OCI-LY7 (cell line): ENCODE data around the gene QPCTL. TPM values are rescaled to one million over a fixed set of nuclear protein-coding genes. Genes with fewer than 3 reads are reported as not detected.

Source experiments
- BruUV-seq: library from RNA; stranded (reverse); fragments of 400-500 nt; replicated peaks from 2 replicates; lab custom pipeline; 2021; lab: Mats Ljungman, UMichigan
- CTCF ChIA-PET: fragments of 300-600 bp; sonication (Branson Sonifier 250); formaldehyde crosslinking; loops from one replicate; lab custom pipeline; 2022; ENCODE audit warnings: antibody characterized with exemption; ENCODE audit not compliant: unreplicated experiment; lab: Charles Lee
- POLR2A ChIA-PET: fragments of 300-600 bp; sonication (Branson Sonifier 250); formaldehyde crosslinking; loops from one replicate; lab custom pipeline; 2022; ENCODE audit warnings: antibody characterized with exemption; lab: Charles Lee
- DNase-seq: peaks from one replicate; pipeline ENCODE4 v3.0.0-alpha.2; 2015; ENCODE audit warnings: low spot score
- H2AFZ ChIP-seq: fragments of 200-600 bp; sonication (generic), shearing (Covaris generic); 2 replicates; pipeline ENCODE4 v1.6.1; 2014; ENCODE audit warnings: mild to moderate bottlenecking, antibody characterized with exemption, low read length, moderate library complexity
- H3K27ac ChIP-seq: fragments of 200-600 bp; sonication (generic); 2 replicates; pipeline ENCODE4 v1.5.1; 2014; ENCODE audit warnings: mixed run types, low read depth, mild to moderate bottlenecking, moderate library complexity, low read length, inconsistent platforms; ENCODE audit not compliant: poor library complexity, severe bottlenecking
- H3K36me3 ChIP-seq: fragments of 200-600 bp; sonication (generic); 2 replicates; pipeline ENCODE4 v1.6.1; 2014; ENCODE audit warnings: mild to moderate bottlenecking, antibody characterized with exemption, low read length, moderate library complexity, mixed read lengths; ENCODE audit not compliant: insufficient read depth
- H3K4me1 ChIP-seq: fragments of 200-600 bp; sonication (generic); 2 replicates; pipeline ENCODE4 v1.5.1; 2014; ENCODE audit warnings: mild to moderate bottlenecking, low read length; ENCODE audit not compliant: insufficient read depth, poor library complexity, severe bottlenecking
- H3K4me2 ChIP-seq: fragments of 200-600 bp; sonication (generic); 2 replicates; pipeline ENCODE4 v1.6.1; 2014; ENCODE audit warnings: mild to moderate bottlenecking, low read length
- H3K4me3 ChIP-seq: fragments of 200-600 bp; sonication (generic); 2 replicates; pipeline ENCODE4 v1.5.1; 2014; ENCODE audit warnings: mild to moderate bottlenecking, low read depth, low read length; ENCODE audit not compliant: poor library complexity, severe bottlenecking
- H3K79me2 ChIP-seq: fragments of 200-600 bp; sonication (generic); 2 replicates; pipeline ENCODE4 v1.6.1; 2016; ENCODE audit warnings: low read depth, mild to moderate bottlenecking, low read length, moderate library complexity, mixed read lengths; ENCODE audit not compliant: insufficient read depth
- H3K9me2 ChIP-seq: fragments of 200-600 bp; sonication (generic); 2 replicates; pipeline ENCODE4 v1.6.1; 2016; ENCODE audit warnings: mild to moderate bottlenecking, low read length, mixed read lengths; ENCODE audit not compliant: insufficient read depth
- H3K9me3 ChIP-seq: fragments of 200-600 bp; sonication (generic); 2 replicates; pipeline ENCODE4 v1.6.1; 2014; ENCODE audit warnings: mild to moderate bottlenecking, mixed run types, low read length, mixed read lengths
- H4K20me1 ChIP-seq: fragments of 200-600 bp; sonication (generic); 2 replicates; pipeline ENCODE4 v1.6.1; 2014; ENCODE audit warnings: mild to moderate bottlenecking, antibody characterized with exemption, low read length, moderate library complexity, mixed read lengths; ENCODE audit not compliant: insufficient read depth
- EZH2phosphoT487 ChIP-seq: fragments of 200-600 bp; sonication (generic); IDR thresholded peaks from 2 replicates; pipeline ENCODE4 v1.6.1; 2018; ENCODE audit warnings: low read depth, borderline replicate concordance, mild to moderate bottlenecking, mixed run types, antibody characterized with exemption, low read length, moderate library complexity, mixed read lengths
- intact Hi-C: fragments of 100-400 bp; cut with micrococcal nuclease; formaldehyde crosslinking; loops from one replicate; pipeline ENCODE4 v1.10.0; 2022; ENCODE audit not compliant: unreplicated experiment
- total RNA-seq, 2 experiments: library from RNA; depleted of rRNA in 1 of 2; stranded (reverse); fragments of >200 nt in 1 of 2; shearing (Covaris generic) in 1 of 2; gene quantifications; 2 replicates each; pipeline ENCODE4 v1.2.3, GENCODE V29; 2014 to 2022
- TF ChIP-seq, protein P1 (sequence below): fragments of 200-600 bp; sonication (generic); conservative IDR thresholded peaks from 2 replicates; pipeline ENCODE4 v1.5.1; 2014; ENCODE audit warnings: mild to moderate bottlenecking, antibody characterized with exemption, low read length, moderate library complexity, mixed read lengths

The QPCTL gene
- total RNA-seq, 2 experiments from 2014 or later = 24.8 to 26.3 TPM

DNA sequence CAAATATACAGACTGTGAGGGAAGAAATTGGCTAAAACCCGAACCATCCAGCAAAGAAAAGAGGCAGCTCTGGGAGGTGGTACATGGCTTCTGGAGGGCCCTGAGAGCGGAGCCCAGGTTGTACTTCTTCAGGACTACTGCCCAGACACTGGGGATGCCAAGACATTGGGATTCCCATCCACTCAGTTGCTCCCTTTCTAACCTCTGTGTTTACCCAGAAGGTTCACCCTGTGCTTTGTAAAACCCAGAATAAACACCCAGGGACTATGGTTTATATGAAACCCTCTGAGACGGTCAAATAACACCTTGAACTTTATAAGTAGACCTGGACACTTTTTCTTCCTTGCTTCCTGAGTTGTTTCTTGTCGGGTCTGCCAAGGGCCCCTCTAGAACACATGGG, 50.5 kb downstream of the QPCTL start:
- no peak overlapping the region for H3K4me2 ChIP-seq
- no peak overlapping the region for H2AFZ ChIP-seq
- no TSS peak for BruUV-seq
- DNase-seq = no peak
- H3K9me2 ChIP-seq = no peaks in the 10 kb centered on the region
- no peaks in the 10 kb centered on the region for H3K4me1 ChIP-seq
- no peaks in the 10 kb centered on the region for H4K20me1 ChIP-seq
- intact Hi-C loops = no loop called here
- no peak overlapping the region for H3K27ac ChIP-seq
- no peak overlapping the region for H3K4me3 ChIP-seq
- H3K9me3 ChIP-seq = no peaks in the 10 kb centered on the region
- no peaks in the 10 kb centered on the region for H3K36me3 ChIP-seq
- TF ChIP-seq, protein P1, sequence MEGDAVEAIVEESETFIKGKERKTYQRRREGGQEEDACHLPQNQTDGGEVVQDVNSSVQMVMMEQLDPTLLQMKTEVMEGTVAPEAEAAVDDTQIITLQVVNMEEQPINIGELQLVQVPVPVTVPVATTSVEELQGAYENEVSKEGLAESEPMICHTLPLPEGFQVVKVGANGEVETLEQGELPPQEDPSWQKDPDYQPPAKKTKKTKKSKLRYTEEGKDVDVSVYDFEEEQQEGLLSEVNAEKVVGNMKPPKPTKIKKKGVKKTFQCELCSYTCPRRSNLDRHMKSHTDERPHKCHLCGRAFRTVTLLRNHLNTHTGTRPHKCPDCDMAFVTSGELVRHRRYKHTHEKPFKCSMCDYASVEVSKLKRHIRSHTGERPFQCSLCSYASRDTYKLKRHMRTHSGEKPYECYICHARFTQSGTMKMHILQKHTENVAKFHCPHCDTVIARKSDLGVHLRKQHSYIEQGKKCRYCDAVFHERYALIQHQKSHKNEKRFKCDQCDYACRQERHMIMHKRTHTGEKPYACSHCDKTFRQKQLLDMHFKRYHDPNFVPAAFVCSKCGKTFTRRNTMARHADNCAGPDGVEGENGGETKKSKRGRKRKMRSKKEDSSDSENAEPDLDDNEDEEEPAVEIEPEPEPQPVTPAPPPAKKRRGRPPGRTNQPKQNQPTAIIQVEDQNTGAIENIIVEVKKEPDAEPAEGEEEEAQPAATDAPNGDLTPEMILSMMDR = no peak
- no peak for TF ChIP-seq EZH2phosphoT487
- no peaks in the 10 kb centered on the region for H3K79me2 ChIP-seq
- POLR2A ChIA-PET = interaction anchor here (0.7 to 1.0 kb wide), 2 partner anchors 10 to 36 kb away, joined by 4 to 5 read pairs; no protein-coding TSS in a partner anchor
- CTCF ChIA-PET = no interaction called here

DNA sequence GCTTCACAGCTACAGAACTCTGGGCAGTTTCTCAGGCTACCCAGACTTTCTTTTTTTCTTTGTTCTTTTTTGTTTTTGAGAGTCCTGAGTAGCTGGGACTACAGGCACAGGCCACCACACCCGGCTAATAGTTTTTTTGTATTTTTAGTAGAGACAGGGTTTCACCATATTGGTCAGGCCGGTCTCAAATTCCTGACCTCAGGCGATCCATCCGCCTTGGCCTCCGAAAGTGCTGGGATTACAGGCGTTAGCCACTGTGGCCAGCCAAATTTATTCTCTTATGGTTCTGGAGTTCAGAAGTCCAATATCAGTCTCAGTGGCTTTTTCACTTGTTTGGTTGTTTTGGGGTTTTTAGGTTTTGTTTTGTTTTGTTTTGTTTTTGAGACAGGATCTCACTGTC, 53.1 kb downstream of the QPCTL start:
- no peaks in the 10 kb centered on the region for H3K9me2 ChIP-seq
- no peaks in the 10 kb centered on the region for H3K4me1 ChIP-seq
- BruUV-seq = no TSS peak
- no peak overlapping the region for H2AFZ ChIP-seq
- no peaks in the 10 kb centered on the region for H3K9me3 ChIP-seq
- H3K4me2 ChIP-seq = no peak overlapping the region
- H4K20me1 ChIP-seq = no peaks in the 10 kb centered on the region
- no peak overlapping the region for H3K27ac ChIP-seq
- no peaks in the 10 kb centered on the region for H3K79me2 ChIP-seq
- POLR2A ChIA-PET = no interaction called here
- no peak overlapping the region for H3K4me3 ChIP-seq
- DNase-seq = no peak
- intact Hi-C loops = no loop called here
- no peaks in the 10 kb centered on the region for H3K36me3 ChIP-seq
- TF ChIP-seq EZH2phosphoT487 = no peak
- TF ChIP-seq, protein P1 = no peak
- CTCF ChIA-PET = no interaction called here

DNA sequence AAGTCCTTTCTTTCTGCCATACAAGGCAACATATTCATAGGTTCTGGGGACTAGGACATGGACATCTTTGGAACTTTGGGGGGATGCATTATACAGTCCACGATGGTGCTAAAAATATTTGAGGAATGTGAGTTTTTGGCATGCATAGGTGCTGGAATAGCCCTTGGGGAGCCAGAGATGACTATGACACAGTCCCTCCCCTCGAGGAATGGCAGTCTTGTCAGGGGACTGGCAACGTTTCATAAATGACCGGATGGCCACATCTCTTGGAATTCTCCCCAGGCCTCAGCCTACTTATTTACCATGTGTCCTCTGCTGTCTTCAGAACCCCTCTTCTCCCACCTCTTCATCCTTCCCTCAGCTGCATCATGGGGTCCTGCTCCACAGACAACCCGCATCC, 54.4 kb downstream of the QPCTL start:
- ChIA-PET POLR2A (no interaction called here), CTCF (no interaction called here)
- TF ChIP-seq, protein P1 = no peak
- TF ChIP-seq EZH2phosphoT487 = no peak
- DNase-seq = no peak
- Histone ChIP-seq H3K4me3 (no peak overlapping the region), H3K4me1 (no peaks in the 10 kb centered on the region), H3K36me3 (no peaks in the 10 kb centered on the region), H4K20me1 (no peaks in the 10 kb centered on the region), H3K9me2 (no peaks in the 10 kb centered on the region), H3K27ac (no peak overlapping the region), H3K4me2 (no peak overlapping the region), H3K9me3 (no peaks in the 10 kb centered on the region), H3K79me2 (no peaks in the 10 kb centered on the region), H2AFZ (no peak overlapping the region)
- BruUV-seq = no TSS peak
- intact Hi-C loops = no loop called here
